ENCODE results near the gene SPECC1.
"Not testable (repeated sequence)": the region's sequence is repeated elsewhere in the genome, so short reads cannot be mapped to it uniquely, and the experiment has no call there.

SPECC1 gene

DNA sequence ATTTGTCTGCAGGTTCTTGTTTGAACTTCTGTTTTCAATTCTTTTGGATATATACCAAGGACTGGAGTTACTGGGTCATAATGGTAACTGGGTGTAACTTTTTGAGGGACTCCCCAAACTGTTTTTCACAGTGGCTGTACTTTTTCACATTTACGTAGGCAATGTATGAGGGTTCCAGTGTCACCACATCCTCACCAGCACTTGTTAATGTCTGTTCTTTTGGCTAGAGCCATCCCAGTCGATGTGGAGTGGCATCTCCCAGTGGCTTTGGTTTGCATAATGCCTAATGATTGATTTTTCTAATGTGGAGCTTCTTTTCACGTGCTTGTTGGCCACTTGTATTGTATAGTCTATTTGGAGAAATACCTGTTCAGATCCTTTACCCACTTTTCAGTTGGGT lies 59.3 kb downstream of the SPECC1 start:
- no peak for DNase-seq (ENCODE audit: low read depth in 2 of 2)

DNA sequence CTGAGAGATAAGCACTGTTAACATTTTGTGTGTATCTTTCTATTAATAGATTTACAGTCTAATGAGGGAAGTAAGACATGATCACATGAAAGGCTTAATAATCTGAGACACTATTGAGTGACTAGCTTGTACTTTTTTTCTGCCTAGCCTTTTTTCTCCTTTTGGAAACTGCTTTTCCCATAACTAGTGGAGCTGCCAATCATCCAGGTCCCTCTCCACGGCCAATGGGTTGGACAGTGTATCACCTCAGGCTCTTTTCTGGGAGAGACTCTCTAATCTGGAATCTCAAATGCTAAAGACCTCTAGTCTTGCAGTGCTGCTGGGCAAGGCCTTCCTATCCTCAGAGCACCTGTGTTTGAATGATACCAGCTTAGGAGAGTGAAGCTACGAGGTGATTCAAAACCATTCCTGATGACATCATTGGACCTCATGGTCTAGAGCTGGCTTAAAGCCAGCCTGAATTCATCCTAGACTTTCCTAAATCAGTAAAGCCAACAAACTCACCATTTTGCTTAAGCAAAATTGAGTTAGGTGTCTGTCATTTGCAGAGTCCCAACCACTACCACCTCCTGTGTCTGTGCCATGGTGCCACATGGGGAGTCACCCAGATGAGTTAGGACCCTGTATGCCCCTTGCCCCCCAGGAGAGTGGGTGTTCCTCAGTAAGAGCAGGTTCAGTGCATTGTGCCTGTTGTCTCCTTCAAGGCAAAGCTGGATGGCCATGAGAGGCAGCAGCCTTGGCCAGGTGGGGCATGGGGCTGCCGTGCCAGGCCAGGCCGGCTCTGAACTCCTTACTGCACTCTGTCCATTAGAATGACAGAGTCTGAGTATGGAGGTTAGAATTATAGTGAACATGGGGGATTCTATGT lies 62.9 kb downstream of the SPECC1 start:
- no peak for DNase-seq (ENCODE audit: low read depth in 2 of 2)

DNA sequence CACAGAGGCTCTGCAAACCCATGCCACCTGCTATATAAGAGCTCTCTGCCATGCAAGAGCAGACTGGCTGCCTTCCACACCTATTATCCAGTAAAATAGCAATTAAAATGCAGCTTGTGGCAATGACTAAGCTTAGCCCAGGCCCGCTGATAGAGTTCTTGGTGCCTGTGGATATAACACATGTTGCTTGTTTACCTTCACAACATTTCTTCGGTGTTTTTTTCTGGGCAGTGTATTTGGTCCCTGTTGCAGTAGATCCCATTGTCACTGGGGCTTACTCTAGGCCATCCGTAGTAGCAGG lies 63.5 kb downstream of the SPECC1 start:
- DNase-seq (ENCODE audit: low read depth in 2 of 2) = no peak

DNA sequence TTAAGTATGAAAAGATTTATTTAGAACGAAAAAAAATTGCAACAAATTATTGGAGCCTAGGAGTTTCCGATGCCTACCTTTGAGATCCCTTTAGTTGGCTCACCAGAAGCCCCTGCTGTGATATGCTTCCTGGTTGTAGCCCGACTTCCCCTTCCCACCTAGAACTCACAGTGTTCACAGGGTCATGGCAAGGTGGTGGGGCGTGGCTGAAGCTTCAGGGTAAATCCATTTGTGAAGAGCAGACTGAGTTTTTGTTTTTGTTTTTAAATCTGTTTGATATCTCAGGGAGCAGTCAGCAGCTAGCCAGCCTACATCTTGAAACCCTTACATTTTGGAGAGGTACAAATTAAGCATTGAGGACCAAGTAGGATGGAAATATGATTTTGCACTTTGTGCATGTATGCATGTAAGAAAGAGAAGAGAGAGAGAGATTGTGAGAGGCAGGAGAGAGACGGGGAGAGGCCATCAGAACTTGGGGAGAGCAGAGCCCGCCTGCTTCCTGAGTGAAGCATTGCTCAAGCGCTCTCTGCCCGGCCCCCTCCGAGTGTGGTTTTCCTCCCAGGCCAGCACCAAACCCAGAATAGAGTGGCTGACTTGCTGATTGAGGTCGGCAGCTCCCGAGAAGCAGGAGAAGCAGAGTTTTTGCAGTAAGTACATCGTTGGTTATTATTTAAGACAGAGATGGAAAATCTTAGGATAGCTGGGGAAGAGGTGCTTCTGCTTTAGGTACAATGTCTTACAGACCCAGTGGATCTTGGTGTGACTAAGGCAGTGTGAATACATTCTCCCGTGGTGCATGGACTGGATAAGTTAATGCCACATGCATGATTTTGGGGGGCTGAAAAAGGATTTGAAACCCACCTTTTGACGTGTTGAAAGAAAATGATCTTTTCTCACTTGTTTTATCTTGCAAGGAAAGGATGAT lies 64.2 kb downstream of the SPECC1 start:
- DNase-seq (ENCODE audit: low read depth in 2 of 2) = peak in 1 of 2 donors; percentile 14

DNA sequence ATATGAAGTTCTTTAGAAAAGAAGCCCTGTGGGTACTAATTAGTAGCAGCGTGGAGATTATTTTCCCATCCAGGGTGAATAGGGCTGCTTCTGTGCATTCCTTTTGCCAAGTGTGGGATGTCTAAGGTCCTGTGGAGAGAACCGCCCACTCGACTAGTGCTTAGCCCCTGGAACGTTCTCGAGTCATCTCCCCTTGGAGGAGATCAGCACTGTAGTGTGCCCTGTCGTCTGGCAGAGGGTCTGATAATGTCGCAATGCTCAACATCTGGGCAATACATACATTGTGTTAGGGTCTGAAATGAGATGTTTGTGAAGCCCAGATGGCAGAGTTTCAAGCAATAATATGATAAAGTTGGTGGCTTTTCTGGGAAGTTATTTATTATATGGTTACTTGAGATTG lies 64.8 kb downstream of the SPECC1 start:
- no peak for DNase-seq (ENCODE audit: low read depth in 2 of 2)

DNA sequence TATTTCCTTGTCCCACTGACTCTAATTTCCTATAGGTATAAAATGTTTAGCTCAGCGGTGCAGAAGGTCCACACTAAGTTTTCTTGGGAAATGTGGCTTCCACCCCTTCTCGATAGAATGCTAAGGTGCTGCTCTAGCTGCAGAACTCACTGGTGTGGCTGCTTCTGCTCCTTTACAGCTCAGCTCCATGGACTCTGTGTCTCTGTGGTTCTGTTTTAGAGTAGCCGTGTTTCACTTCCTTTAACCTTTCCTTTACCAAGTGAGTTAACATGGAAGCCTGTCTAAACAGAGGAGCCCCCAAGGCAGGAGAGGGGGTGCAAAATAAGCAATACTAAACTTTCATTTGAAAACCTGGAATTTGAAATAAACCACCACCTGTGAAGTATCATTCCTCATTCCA lies 65.3 kb downstream of the SPECC1 start:
- no peak for DNase-seq (ENCODE audit: low read depth in 2 of 2)

DNA sequence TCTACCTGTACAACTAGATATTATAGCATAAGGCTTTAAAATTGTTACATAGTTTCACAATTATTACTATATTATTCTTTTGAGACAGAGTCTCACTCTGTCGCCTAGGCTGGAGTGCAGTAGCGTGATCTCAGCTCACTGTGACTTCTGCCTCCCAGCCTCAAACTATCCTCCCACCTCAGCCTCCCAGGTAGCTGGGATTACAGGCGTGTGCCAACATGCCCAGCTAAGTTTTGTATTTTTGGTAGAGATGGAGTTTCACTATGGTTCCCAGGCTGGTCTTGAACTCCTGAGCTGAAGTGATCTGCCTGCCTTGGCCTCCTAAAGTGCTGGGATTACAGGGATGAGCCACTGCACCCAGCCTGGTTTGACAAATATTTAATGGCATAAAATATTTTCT lies 67.0 kb downstream of the SPECC1 start:
- DNase-seq (ENCODE audit: low read depth in 2 of 2) = not testable (repeated sequence)

DNA sequence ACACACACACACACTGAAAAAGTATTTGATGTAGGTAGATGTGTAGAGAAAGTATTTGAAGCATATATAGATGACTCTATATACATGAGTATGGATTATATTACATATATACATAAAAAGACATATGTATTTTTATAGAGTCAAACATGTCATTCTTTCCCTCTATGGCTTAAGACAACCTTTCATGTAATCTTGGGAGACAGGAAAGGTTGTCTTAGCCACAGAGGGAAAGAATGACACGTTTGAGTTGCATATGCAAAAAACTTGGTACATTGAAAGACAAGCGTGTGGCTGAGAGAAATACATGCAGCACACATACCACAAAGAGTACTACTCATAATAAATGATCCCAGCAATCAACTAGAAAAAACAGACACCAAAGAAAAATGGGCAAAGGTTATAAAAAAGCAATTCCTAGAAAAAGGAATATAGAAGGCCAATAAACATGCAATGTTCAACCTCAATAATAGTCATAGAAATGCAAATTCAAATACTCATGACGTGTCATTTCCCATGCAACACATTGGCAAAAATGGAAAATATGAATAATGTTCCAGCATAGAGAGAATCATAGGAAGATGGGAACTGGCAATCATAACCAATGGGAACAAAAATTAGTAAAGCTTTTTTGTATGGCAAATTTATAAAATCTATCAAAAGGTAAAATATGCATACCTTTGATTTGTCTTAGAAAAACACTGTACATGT lies 69.0 kb downstream of the SPECC1 start:
- no peak for DNase-seq (ENCODE audit: low read depth in 2 of 2)

DNA sequence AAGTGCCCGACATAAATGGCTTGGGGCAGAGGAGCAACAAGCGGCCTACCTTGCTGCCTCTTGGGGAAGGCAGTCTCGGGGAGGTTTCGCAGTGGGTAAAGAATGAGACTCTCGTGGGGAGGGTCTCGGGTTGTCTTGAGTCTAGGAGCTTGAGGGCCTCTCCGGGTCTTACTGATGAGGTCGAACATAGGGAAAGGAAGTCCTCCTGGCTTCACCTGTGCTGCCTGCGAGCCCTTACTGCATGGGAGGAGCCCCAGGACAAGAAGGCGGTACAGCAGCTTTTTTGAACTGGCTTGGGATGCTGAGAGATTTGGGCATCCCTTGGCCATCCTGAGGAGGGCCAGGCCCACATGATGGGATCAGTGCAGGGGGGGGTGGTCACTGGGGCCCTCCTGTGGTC lies 71.4 kb downstream of the SPECC1 start:
- DNase-seq (ENCODE audit: low read depth in 2 of 2) = no peak

DNA sequence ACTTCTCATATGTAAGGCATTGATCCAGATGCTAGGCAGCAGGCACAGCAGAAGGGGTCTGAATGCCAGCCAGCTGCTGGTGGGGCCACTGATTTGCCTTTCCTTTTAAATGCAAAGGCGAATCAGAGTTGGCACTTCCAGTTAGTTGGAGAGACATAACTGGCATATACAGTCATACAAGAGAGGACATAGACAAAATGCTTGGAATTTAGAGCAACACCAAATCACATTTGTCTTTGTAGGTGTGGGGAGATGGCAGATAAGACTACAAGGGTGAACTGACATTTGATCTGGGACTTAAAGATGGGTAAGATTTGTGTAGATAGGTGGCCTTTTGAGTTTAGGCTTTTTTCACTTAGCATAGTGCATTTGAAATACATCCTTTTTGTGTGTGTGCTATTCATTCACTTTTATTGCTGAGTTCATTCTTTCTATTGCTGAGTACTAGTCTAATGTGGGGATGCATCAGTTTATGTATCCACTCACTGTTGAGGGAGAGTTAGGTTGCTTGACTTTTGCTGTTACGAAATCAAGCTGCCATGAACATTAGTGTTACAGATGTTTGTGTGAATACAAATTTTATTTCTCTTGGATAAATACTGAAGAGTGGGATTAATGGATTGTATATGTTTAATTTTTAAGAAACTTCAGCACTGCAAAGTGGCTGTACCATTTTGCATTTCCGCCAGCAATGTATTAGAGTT lies 74.1 kb downstream of the SPECC1 start:
- no peak for DNase-seq (ENCODE audit: low read depth in 2 of 2)

DNA sequence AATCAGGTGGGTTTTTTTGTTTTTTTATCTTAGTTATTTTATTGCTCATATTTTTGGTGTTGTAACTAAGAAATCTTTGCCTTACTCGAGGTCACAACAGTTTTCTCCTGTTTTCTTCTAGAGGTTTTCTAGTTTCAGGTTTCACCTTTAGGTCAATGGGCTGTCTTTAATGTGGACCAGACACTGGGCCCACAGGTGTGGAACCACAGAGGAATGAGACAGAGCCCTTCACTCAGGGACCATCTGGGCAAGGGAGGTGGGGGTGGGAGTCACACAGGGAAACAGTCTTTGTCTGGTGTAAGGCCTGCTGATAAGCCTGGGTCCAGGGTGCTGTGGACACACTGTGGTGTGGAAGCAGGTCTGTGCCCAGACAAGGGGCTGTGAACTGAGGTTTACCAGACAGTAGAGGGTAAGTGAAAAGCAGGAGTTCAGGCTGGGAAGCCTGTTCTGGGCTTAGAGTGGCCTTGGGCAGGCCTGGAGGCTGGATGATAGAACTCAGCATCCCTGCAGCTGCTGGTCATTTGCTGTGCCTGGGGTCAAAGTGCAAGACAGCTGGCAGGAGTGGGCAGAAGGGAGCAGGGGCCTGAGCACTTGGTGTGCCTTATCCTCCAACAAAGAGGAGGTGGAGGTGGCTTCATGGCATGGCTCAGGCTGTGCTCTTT lies 75.6 kb downstream of the SPECC1 start:
- DNase-seq (ENCODE audit: low read depth in 2 of 2) = no peak

DNA sequence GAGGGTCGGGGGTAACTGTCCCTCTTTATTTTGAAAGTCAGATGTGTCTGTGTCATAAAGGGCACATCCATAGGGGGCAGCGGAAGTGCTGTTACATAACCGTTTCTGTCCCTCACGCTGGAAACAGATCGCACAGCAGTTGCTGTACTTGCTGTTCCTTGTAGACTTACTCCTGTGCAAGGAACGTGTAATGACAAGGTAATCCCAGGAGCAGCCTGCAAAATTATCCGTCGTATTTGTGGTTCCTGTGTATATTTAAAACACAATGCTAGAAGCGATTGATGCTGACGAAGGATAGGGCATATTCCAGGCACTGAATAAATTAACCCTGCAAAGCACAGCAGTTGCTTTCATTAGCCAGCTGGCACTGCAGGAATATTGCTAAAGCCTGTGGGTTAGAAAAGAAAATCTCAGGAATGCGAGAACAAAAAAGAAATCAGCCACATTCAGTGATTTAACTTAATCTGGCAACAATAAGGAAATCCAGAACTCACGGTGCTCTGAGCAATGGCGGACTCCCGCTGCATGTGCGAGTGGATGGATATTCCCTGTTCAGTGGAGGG lies 76.2 kb downstream of the SPECC1 start:
- no peak for DNase-seq (ENCODE audit: low read depth in 2 of 2)

DNA sequence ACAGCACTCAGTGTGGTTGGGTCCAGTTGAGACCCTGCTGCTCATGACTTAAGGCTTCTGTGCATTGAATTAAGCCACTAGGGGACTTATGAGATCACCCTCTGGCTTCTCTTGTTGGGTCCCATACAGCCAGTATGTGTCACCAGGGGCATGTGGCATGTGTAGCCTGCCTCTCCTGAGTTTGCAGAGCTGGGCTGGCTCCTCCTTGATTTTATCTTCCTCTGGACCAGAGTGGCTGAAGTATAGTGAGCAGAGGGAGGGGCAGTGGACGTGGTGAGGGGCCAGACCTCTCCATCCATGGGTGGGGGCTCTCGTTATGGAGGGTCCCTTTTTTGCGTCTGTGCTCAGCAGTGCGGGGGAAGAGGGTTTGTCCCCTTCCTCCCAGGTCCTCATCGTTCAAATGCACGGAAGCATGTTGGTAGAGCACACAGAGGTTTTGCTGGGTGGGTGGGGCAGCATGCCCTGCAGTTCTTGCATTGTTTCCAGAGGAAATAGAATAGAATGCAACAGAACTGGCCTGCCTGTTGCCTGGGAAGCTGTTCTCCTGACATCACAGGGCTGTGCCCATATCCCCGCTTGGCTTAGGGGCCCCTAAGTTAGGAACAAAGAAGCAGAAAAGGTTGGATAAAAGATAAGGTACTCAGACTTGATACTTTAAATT lies 77.4 kb downstream of the SPECC1 start:
- DNase-seq (ENCODE audit: low read depth in 2 of 2) = no peak

DNA sequence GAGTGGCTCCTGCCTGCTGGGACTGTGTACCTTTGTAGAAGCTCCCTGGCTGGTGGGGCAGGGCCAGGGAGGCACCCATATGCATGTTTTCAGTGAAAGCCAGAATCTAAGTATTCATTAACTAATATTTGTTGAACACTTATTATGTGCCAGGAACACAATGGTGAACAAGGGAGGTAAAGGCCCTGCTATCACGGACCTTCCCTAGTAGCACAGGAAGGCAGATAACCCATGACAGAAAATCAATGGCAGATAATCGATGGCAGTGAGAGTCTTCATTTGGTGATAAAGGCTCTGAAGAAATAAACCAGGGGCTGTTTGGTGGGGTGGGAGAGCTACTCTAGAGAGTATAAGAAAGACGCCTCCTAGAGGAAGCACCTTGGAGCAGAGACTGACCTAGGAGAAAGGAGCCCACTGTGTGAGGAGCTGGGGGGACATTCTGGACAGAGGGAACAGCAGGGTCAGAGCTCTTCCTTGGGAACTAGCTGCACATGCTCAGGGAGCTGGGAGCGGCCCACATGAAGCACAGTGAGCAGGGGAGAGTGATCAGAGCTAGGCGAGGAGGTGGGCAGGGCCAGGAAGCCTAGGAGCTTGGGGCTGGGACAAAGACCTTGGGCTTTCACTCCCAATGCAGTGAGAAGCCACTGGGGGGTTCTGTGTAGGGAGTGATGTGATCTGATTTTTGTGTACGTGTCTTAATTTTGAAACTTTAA lies 78.5 kb downstream of the SPECC1 start:
- no peak for DNase-seq (ENCODE audit: low read depth in 2 of 2)

DNA sequence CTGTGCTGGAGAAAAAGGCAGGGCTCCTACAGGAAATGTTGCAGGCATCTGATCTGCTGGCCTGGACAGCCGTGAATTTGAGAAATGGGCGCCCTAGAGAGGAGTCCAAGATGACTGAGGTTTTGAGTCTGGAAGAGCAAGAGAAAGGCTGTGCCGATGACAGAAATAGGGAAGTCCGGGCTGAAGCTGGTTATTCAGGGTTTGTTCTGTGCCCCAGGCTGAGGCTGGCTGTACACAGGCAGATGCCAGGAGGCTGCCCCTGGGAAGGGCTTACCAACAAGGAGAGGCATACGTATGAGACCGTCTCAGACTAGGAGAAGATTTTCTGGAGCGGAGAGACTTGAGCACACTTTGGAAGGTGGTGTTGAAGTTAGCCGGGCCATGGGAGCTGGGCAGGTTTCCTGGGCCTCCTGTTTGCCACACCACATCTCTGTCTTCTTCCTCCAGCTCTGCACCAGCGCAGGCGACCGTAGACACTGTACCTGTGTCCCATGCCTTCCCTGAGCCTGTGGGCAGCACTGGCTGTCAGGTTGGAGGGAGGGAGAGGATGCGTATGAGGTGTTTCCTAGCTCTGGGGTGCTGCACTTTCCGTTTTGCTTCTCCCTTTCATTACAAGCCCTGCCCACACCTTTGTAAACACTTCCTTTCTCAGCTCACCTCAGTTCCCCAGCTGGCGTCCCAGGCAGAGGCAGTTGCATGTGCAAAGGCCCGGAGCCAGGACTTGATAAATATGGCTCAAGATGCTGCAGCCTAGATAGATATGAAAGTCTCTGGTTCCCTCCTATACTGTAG lies 80.8 kb downstream of the SPECC1 start:
- no peak for DNase-seq (ENCODE audit: low read depth in 2 of 2)

DNA sequence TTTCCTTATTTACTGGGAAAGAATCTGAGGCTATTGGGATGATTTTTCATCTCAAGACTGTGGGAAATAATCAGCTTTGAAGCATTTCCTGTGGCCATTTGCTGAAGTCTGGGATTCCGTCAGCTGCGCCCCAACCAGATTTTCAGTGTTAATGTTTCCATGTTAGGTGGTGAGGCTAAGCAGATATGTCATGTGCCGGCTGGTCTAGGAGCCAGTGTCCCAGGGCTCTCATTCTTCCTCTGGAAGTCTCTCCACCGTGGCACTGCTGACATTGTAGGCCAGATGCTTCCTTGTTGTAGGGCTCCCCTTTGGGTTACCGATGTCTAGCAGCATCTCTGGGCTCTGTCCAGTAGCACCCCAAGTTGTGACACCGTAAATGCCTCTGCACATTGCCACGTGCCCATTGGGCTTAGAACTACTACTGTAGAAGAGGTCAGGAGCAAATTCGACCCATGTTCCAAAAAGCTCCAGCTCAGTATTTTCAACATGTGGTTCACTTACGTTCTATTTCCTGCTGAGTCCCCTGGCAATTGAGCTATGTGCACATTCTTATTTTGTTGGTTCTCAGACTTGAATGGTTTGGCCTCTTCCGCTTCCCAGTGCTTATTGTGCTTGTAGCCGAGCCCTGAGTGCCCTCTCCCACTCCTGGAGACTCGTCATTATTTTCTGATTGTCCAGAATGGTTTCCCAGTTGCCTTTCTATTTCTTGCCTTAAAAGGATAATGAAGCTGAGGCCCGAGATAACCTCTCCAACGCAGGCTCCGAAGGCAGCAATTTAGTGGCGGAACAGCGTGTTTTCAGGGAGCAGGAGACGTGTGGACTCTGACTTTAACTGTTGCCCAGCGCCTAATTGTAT lies 82.2 kb downstream of the SPECC1 start:
- no peak for DNase-seq (ENCODE audit: low read depth in 2 of 2)

DNA sequence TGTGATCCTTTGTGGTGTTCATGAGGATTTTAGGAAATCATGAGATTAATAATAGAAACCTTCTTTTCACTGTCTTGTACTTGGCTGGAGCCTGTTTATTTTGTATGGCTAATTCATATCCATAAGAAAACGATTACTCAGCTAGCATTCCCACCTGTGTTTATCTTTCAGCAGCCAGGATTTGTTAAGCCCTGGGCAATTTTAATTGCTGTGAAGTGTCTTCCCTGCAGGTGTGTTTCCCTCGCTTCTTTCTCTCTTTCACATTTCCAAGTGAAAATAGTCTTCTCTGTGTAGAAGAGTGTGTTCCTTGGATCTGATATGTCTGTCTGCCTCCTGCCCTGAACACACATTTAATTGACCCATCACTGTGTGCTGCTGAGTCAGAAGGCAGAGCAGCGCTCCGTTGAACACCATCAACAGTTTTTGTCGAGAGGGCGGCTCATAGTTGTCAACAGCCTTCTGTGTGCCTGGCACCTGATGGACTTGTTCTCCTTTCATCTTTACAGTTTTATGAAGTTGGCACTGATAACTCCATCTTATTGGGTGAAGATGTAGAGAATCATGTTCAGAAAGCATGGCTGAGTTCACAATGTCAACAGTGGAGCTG lies 83.2 kb downstream of the SPECC1 start:
- no peak for DNase-seq (ENCODE audit: low read depth in 2 of 2)

Measured in stimulated activated CD4-positive, alpha-beta T cell treated with anti-CD3 and anti-CD28 coated beads, Interleukin-4, amount 100 ng/mL, for 48 hours (primary cell).